Activated CD8-positive, alpha-beta memory T cell treated with anti-CD3 and anti-CD28 coated beads, Interleukin-2, amount 10 ng/mL, durations not matched to agents 7 days and 5 days (primary cell): Measurements from ENCODE around the gene BCAT1. TPM values are rescaled to one million over a fixed set of nuclear protein-coding genes. Genes with fewer than 3 reads are reported as not detected.
A peak's percentile ranks its signal among the peaks of the same experiment; 100 is the strongest.
"Not testable (repeated sequence)": the region's sequence is repeated elsewhere in the genome, so short reads cannot be mapped to it uniquely, and the experiment has no call there.

ENCODE experiments used
- ATAC-seq: fragments of 150-1000 bp; cut with Tn5 transposase; one replicate; pipeline ENCODE4 v1.10.0; 2021; ENCODE audit warnings: moderate library complexity
- CTCF ChIA-PET: fragments of 350-600 bp; sonication (Branson Sonifier 250); formaldehyde crosslinking; loops from one replicate; lab custom pipeline; 2021; ENCODE audit warnings: antibody characterized with exemption; lab: Charles Lee
- DNase-seq: peaks from one replicate; pipeline ENCODE4 v3.0.0-alpha.2; 2020
- H3K27ac Mint-ChIP-seq: one replicate; pipeline ENCODE4 v1.8.0; 2021; ENCODE audit warnings: mild to moderate bottlenecking, mixed read lengths
- H3K27me3 Mint-ChIP-seq: one replicate; pipeline ENCODE4 v1.8.0; 2021; ENCODE audit warnings: mixed read lengths
- H3K36me3 Mint-ChIP-seq: one replicate; pipeline ENCODE4 v1.8.0; 2021; ENCODE audit warnings: mild to moderate bottlenecking, mixed read lengths
- H3K4me1 Mint-ChIP-seq: one replicate; pipeline ENCODE4 v1.8.0; 2021; ENCODE audit warnings: mixed read lengths
- H3K4me3 Mint-ChIP-seq: one replicate; pipeline ENCODE4 v1.8.0; 2021; ENCODE audit warnings: mild to moderate bottlenecking, moderate library complexity, mixed read lengths
- H3K9me3 Mint-ChIP-seq: one replicate; pipeline ENCODE4 v1.8.0; 2022; ENCODE audit warnings: low read depth, mixed read lengths
- total RNA-seq, 2 experiments: library from RNA; stranded (reverse); gene quantifications; one replicate each; pipeline ENCODE4 v1.2.3, GENCODE V29; 2021

The BCAT1 gene
- total RNA-seq, 2 experiments from 2014 or later = 18.9 to 48.3 TPM

- no peak for ATAC-seq
- peaks cover 14% of the 10 kb centered on the region for H3K27me3 Mint-ChIP-seq
- H3K36me3 Mint-ChIP-seq = peaks cover 5% of the 10 kb centered on the region
- no peak for DNase-seq
- H3K9me3 Mint-ChIP-seq = no peaks in the 10 kb centered on the region
- peaks cover 31% of the 10 kb centered on the region for H3K4me1 Mint-ChIP-seq
- no peak overlapping the region for H3K4me3 Mint-ChIP-seq
- CTCF ChIA-PET = no interaction called here
- H3K27ac Mint-ChIP-seq = no peak overlapping the region
Measured at GRCh38 chr12:24950231-24950834, 1.4 kb upstream of the BCAT1 start.

DNA sequence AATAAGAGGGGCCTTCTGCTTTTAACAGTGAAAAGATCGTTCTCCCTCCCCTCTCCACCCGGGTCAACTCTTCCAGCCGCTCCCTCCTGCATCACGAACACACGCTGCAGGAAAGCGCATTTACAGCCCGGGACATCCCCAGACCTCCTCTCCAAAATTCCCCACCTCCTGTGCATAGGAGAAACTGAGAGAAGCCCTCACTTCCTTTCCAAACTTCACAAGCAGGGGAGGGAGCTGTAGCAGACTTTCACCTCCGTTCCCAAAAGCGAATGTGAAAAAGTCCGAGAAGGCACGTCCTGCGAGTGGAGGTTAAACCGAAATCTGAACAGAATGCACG is 513 bp downstream of the BCAT1 start:
- peaks cover 9% of the 10 kb centered on the region for H3K27me3 Mint-ChIP-seq
- ATAC-seq (peak; percentile 59), DNase-seq (peak; percentile 52)
- H3K4me3 Mint-ChIP-seq = peak overlapping the region; percentile 91
- peaks cover 31% of the 10 kb centered on the region for H3K4me1 Mint-ChIP-seq
- peaks cover 17% of the 10 kb centered on the region for H3K36me3 Mint-ChIP-seq
- CTCF ChIA-PET = interaction anchor here (1.1 to 1.4 kb wide), 5 partner anchors 12 to 440 kb away, joined by 3 read pairs; no protein-coding TSS in a partner anchor
- H3K9me3 Mint-ChIP-seq = no peaks in the 10 kb centered on the region
- H3K27ac Mint-ChIP-seq = peak overlapping the region; percentile 87

- DNase-seq (no peak), ATAC-seq (no peak)
- CTCF ChIA-PET = interaction anchor here (1.1 to 1.4 kb wide), 4 partner anchors 13 to 440 kb away, joined by 3 read pairs; no protein-coding TSS in a partner anchor
- Mint-ChIP-seq H3K27me3 (peaks cover 7% of the 10 kb centered on the region), H3K4me3 (peak overlapping the region; percentile 91), H3K27ac (peak overlapping the region; percentile 87), H3K4me1 (peaks cover 31% of the 10 kb centered on the region), H3K36me3 (peaks cover 18% of the 10 kb centered on the region), H3K9me3 (no peaks in the 10 kb centered on the region)
Measured at GRCh38 chr12:24947541-24948419, 1.1 kb downstream of the BCAT1 start.

DNA sequence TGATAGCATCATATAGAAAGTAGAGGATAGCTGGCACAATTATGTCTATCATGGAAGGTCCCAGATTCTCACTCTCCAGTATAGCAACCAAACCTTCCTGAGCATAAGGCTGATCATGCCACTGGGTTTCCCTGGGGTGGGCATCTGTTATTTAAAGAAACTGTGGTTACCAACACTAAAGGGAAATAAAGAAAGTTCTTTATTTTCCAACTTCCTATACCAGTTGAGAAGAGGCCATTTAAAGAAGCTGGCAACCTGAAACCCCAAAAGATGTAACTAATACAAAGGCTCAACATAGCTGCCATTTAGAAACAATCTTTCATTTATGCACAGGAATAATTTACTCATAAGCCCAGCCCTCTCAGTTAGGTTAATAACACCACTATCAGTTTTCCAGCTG is 3.1 kb downstream of the BCAT1 start:
- Mint-ChIP-seq H3K9me3 (no peaks in the 10 kb centered on the region), H3K36me3 (peaks cover 27% of the 10 kb centered on the region), H3K4me1 (peaks cover 31% of the 10 kb centered on the region), H3K27me3 (peaks cover 3% of the 10 kb centered on the region), H3K27ac (no peak overlapping the region), H3K4me3 (no peak overlapping the region)
- CTCF ChIA-PET = interaction anchor here (1.0 to 1.3 kb wide), 2 partner anchors 10 to 17 kb away, joined by 3 read pairs; no protein-coding TSS in a partner anchor
- DNase-seq (no peak), ATAC-seq (no peak)

- Mint-ChIP-seq H3K36me3 (peaks cover 27% of the 10 kb centered on the region), H3K4me3 (no peak overlapping the region), H3K9me3 (no peaks in the 10 kb centered on the region), H3K4me1 (peaks cover 26% of the 10 kb centered on the region), H3K27ac (no peak overlapping the region), H3K27me3 (peaks cover under 1% of the 10 kb centered on the region)
- DNase-seq = no peak
- ATAC-seq = no peak
- CTCF ChIA-PET = interaction anchor here (0.6 to 1.0 kb wide), 2 partner anchors 16 to 1346 kb away, joined by 3 read pairs; no protein-coding TSS in a partner anchor
Measured at GRCh38 chr12:24945039-24945438, 3.9 kb downstream of the BCAT1 start.

DNA sequence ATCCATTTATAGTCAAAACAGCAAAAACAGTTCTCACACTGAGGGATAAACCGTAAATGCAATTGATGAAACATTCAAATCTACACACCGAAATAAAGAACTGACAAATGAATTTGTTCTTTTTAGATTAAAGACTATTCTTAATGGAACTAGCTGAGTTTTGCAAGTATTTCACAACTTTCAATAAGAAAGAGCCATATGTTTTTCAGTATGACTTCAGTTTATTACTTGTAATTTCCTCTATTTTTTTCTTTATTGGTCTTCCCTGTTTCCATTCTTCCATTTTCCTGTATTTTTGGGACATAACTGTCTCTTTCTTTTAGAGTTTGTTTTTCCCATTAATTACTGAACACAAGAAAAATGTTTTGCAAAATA is 4.3 kb downstream of the BCAT1 start:
- DNase-seq (no peak), ATAC-seq (no peak)
- peaks cover 27% of the 10 kb centered on the region for H3K36me3 Mint-ChIP-seq
- H3K4me3 Mint-ChIP-seq = no peak overlapping the region
- CTCF ChIA-PET = interaction anchor here (0.6 kb wide), 1 partner anchor 1347 kb away, joined by 3 read pairs; no protein-coding TSS in a partner anchor
- peaks cover 26% of the 10 kb centered on the region for H3K4me1 Mint-ChIP-seq
- H3K9me3 Mint-ChIP-seq = no peaks in the 10 kb centered on the region
- no peak overlapping the region for H3K27ac Mint-ChIP-seq
- no peaks in the 10 kb centered on the region for H3K27me3 Mint-ChIP-seq

GRCh38 chr12:24943947-24944600 is 4.8 kb downstream of the BCAT1 start:
- H3K4me3 Mint-ChIP-seq = no peak overlapping the region
- ATAC-seq = no peak
- peaks cover 22% of the 10 kb centered on the region for H3K4me1 Mint-ChIP-seq
- peaks cover 27% of the 10 kb centered on the region for H3K36me3 Mint-ChIP-seq
- CTCF ChIA-PET = interaction anchor here (0.6 kb wide), 1 partner anchor 1347 kb away, joined by 3 read pairs; no protein-coding TSS in a partner anchor
- H3K27me3 Mint-ChIP-seq = no peaks in the 10 kb centered on the region
- no peak overlapping the region for H3K27ac Mint-ChIP-seq
- no peak for DNase-seq
- no peaks in the 10 kb centered on the region for H3K9me3 Mint-ChIP-seq

- Mint-ChIP-seq H3K27me3 (no peaks in the 10 kb centered on the region), H3K27ac (no peak overlapping the region), H3K9me3 (no peaks in the 10 kb centered on the region), H3K4me3 (no peak overlapping the region), H3K4me1 (no peaks in the 10 kb centered on the region), H3K36me3 (peaks cover 22% of the 10 kb centered on the region)
- ATAC-seq (no peak), DNase-seq (no peak)
- CTCF ChIA-PET = no interaction called here
Measured at GRCh38 chr12:24940157-24940556, 8.7 kb downstream of the BCAT1 start.

- H3K9me3 Mint-ChIP-seq, H3K4me3 Mint-ChIP-seq, H3K4me1 Mint-ChIP-seq, H3K27me3 Mint-ChIP-seq, H3K27ac Mint-ChIP-seq, ATAC-seq, DNase-seq, CTCF ChIA-PET: not testable (repeated sequence)
- H3K36me3 Mint-ChIP-seq = peaks cover 18% of the 10 kb centered on the region
Measured at GRCh38 chr12:24939551-24939950, 9.3 kb downstream of the BCAT1 start.

GRCh38 chr12:24938341-24938740 is 10.6 kb downstream of the BCAT1 start:
- DNase-seq = peak; percentile 15
- CTCF ChIA-PET = no interaction called here

GRCh38 chr12:24937553-24938244 is 11.2 kb downstream of the BCAT1 start:
- Mint-ChIP-seq H3K4me3 (no peak overlapping the region), H3K4me1 (no peaks in the 10 kb centered on the region), H3K27me3 (no peaks in the 10 kb centered on the region), H3K27ac (no peak overlapping the region), H3K9me3 (no peaks in the 10 kb centered on the region), H3K36me3 (peaks cover 9% of the 10 kb centered on the region)
- DNase-seq (peak; percentile 0), ATAC-seq (no peak)
- CTCF ChIA-PET = no interaction called here

More at GRCh38 chr12:24938341-24938740, 10.6 kb downstream of the BCAT1 start:
- ATAC-seq = no peak
- H3K36me3 Mint-ChIP-seq = peaks cover 11% of the 10 kb centered on the region
- no peaks in the 10 kb centered on the region for H3K9me3 Mint-ChIP-seq
- H3K27ac Mint-ChIP-seq = no peak overlapping the region
- H3K4me1 Mint-ChIP-seq = no peaks in the 10 kb centered on the region
- H3K27me3 Mint-ChIP-seq = no peaks in the 10 kb centered on the region
- no peak overlapping the region for H3K4me3 Mint-ChIP-seq

- ATAC-seq = no peak
- Mint-ChIP-seq H3K4me1 (peaks cover 7% of the 10 kb centered on the region), H3K36me3 (peaks cover 1% of the 10 kb centered on the region), H3K4me3 (no peak overlapping the region), H3K9me3 (no peaks in the 10 kb centered on the region), H3K27ac (no peak overlapping the region), H3K27me3 (peaks cover 3% of the 10 kb centered on the region)
- CTCF ChIA-PET = no interaction called here
- peak; percentile 0 for DNase-seq
Measured at GRCh38 chr12:24933694-24934407, 15.1 kb downstream of the BCAT1 start.
